Stimulated activated naive CD4-positive, alpha-beta T cell (primary cell): ENCODE data around the gene TARS1.
"Not testable (repeated sequence)": the region's sequence is repeated elsewhere in the genome, so short reads cannot be mapped to it uniquely, and the experiment has no call there.

ENCODE experiments used
- DNase-seq, 6 experiments: peaks; one replicate each; lab custom pipeline; 2025; lab: John Stamatoyannopoulos, UW

The TARS1 gene

GRCh38 chr5:33488558-33489355 is 48.0 kb downstream of the TARS1 start:
- DNase-seq: no peak

- no peak for DNase-seq
Measured at GRCh38 chr5:33489481-33490067, 48.8 kb downstream of the TARS1 start.

DNA sequence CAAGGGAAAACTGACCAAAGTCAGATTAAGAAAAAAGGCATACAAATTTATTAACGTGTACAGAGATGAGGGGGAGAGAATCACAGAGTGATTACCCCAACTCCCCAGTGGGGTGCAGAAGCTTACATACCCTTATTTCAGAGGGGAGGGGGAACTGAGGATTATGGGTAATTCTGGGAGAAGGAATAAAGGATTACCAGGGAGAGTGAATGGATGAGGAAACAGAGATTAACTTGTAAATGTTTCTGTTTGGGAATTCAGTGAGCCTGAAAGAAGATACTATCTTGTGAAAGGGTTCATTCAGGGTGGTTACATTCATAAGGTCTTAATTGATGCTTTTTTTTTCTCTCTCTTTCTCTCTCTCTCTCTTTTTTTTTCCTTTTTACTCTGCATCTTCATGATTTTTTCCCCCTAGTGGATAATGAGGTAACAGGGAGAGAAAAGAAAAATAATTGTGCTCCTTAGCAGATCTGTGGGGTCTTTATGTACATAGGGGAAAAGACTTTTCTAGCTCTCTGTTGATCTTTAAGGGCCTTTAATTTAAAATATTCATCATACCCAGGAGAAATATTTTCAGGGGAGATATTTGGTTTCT is 49.4 kb downstream of the TARS1 start:
- no peak for DNase-seq

DNA sequence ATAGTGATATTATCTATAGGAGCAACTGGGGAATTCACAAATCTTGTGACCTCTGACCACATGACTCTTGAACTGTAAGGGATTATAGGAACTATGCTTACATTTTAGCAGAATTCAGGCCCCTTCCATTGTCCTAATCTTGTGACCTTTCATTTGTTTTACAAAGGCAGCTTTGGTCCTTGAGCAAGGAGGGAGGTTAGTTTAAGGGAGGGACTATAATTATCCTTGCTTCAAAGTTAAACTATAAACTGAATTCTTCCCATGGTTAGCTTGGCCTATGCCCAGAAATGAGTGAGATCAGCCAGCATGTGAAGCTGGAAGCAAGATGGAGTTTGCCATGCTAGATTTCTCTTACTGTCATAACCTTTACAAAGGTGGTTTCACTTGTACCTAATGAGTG is 51.2 kb downstream of the TARS1 start:
- DNase-seq: no peak

GRCh38 chr5:33494466-33494865 is 53.7 kb downstream of the TARS1 start:
- DNase-seq: no peak

- DNase-seq: no peak
Measured at GRCh38 chr5:33501260-33501659, 60.5 kb downstream of the TARS1 start.

GRCh38 chr5:33501899-33502298 is 61.1 kb downstream of the TARS1 start:
- no peak for DNase-seq

DNA sequence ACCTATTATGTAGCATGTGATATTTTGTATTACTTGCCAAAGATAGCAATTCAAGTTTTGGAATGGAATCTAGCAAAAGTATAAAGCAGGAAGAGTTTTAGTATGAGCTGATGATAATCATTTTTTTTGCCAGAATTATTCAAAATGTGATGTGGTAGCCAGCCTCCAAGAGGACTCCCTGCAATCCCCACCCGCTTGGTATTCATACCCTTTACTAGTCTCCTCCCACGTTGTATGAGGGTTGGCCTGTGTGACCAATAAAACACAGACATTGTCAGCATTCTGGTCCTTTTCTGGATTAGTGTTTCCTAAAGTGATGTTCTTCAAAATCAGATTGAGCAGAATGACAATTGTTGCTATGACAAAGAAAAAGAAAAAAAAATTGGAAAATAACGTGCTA is 63.8 kb downstream of the TARS1 start:
- no peak for DNase-seq

- DNase-seq: no peak
Measured at GRCh38 chr5:33507426-33507825, 66.7 kb downstream of the TARS1 start.

DNA sequence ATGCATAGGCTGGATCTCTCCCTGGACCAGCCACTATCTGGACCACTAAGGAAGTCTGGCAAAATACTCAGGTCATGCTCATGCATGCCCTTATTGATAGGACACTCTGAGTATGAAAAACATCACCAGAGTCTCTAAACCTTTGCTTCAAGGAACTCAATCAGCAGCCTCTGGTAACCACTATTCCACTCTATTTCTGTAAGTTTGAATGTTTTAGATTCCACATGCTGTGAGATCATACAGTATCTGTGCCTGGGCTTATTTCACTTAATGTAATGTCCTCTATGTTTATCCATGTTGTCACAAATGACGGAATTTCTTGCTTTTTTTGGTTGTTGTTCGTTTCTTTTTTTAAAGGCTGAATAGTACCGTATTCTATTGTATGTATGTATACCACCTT is 68.3 kb downstream of the TARS1 start:
- no peak for DNase-seq

GRCh38 chr5:33513462-33514185 is 72.9 kb downstream of the TARS1 start:
- no peak for DNase-seq

- DNase-seq: not testable (repeated sequence)
Measured at GRCh38 chr5:33515366-33515765, 74.6 kb downstream of the TARS1 start.

DNA sequence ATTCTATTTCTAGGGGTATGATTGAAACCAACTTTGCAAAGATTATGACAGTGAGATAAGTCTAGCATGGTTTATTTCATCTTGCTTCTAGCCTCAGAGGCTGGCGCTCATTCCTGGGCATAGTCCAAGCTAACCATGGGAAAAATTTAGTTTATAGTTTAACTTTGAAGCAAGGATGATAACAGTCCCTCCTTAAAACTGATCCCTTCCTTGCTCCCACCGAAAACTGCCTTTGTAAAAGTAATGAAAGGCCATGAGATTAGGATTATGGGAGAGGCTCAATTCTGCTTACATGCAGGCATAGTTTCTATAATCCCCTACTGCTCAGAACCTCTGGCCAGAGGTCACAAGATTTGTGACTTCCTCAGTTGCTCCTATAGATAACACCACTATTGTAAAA is 75.7 kb downstream of the TARS1 start:
- no peak for DNase-seq
